Body of pancreas (tissue), 4 donors: ENCODE measurements around the gene HSPA12A. TPM values are rescaled to one million over a fixed set of nuclear protein-coding genes. Genes with fewer than 3 reads are reported as not detected.
A peak's percentile ranks its signal among the peaks of the same experiment; 100 is the strongest.

Experiments used
- ATAC-seq: fragments of 150-250 bp; one replicate; pipeline ENCODE4 v1.9.1; 2016
- DNase-seq, 4 donors: peaks; one replicate each; pipeline ENCODE4 v3.0.0-alpha.2; 2019
- H3K27ac ChIP-seq, 4 donors: fragments of 200-600 bp; sonication (generic); 1 replicate in 3 of 4; 2 replicates in 1 of 4; pipeline versions ENCODE4 v1.5.1 to v1.6.1; 2016 to 2019; ENCODE audit warnings: mild to moderate bottlenecking in 1 of 4, mixed read lengths in 1 of 4, moderate library complexity in 1 of 4
- H3K27me3 ChIP-seq, 2 donors: fragments of 200-600 bp; sonication (generic); one replicate each; pipeline ENCODE4 v1.6.0; 2016; ENCODE audit warnings: mild to moderate bottlenecking in 1 of 2
- H3K36me3 ChIP-seq, 2 donors: fragments of 200-600 bp; sonication (generic); replicated peaks in 1 of 2; 2 replicates each; pipeline ENCODE4 v1.5.1; 2016; ENCODE audit warnings: low read depth in 2 of 2; ENCODE audit not compliant: insufficient read depth in 1 of 2
- H3K4me1 ChIP-seq: fragments of 200-600 bp; sonication (generic); one replicate; pipeline ENCODE4 v1.6.0; 2016
- H3K4me3 ChIP-seq, 2 donors: fragments of 200-600 bp; sonication (generic); 1 replicate in 1 of 2; 2 replicates in 1 of 2; pipeline ENCODE4 v1.5.1; 2016 to 2019
- H3K9me3 ChIP-seq, 3 donors: fragments of 200-600 bp; sonication (generic); 1 replicate in 2 of 3; 2 replicates in 1 of 3; pipeline ENCODE4 v1.5.1; 2016
- CTCF ChIP-seq, 7 experiments: fragments of 450-650 bp in 4 of 7; fragments of 200-600 bp in 3 of 7; sonication (generic) in 3 of 7; IDR thresholded peaks; one replicate each; pipeline ENCODE4 v1.5.1; 2016 to 2019; ENCODE audit warnings: antibody characterized with exemption in 7 of 7
- POLR2A ChIP-seq, 3 donors: fragments of 450-650 bp; IDR thresholded peaks; one replicate each; pipeline ENCODE4 v1.6.1; 2016; ENCODE audit warnings: antibody characterized with exemption in 3 of 3, mild to moderate bottlenecking in 2 of 3
- WGBS, 2 donors: methylation state at CpG; one replicate each; pipeline ENCODE4 v1.1.5; 2017; 5-methylcytosine and 5-hydroxymethylcytosine counted together
- intact Hi-C: fragments of 100-400 bp; cut with DNase I; formaldehyde crosslinking; loops from one replicate; pipeline ENCODE4 v1.15.1; 2023
- total RNA-seq, 2 donors: library from RNA; depleted of rRNA; stranded (reverse); fragments of >200 nt; gene quantifications; one replicate each; pipeline ENCODE4 v1.1.0, GENCODE V29; 2016

HSPA12A gene
- total RNA-seq, 2 donors from 2014 or later = 8.3 to 22.7 TPM

GRCh38 chr10:116720668-116721546 lies 21.5 kb downstream of the HSPA12A start:
- ATAC-seq (no peak), DNase-seq (peak in 1 of 4 donors; percentile 21)
- no peak overlapping the region for H3K27ac ChIP-seq
- H3K4me1 ChIP-seq = peaks cover 14% of the 10 kb centered on the region
- H3K36me3 ChIP-seq = no peaks in the 10 kb centered on the region
- no peaks in the 10 kb centered on the region for H3K9me3 ChIP-seq
- TF ChIP-seq POLR2A (IDR thresholded peaks at IDR 0.05) (no peak), CTCF (IDR thresholded peaks at IDR 0.05) (no peak)
- intact Hi-C loops = no loop called here
- H3K4me3 ChIP-seq = no peak overlapping the region
- H3K27me3 ChIP-seq = no peaks in the 10 kb centered on the region
- 34 to 40% methylated on average over 7 of the region's 7 CpGs for WGBS, 2 donors

- 53 to 72% methylated on average over 4 to 7 of the region's 7 CpGs for WGBS, 2 donors
- no peaks in the 10 kb centered on the region for H3K9me3 ChIP-seq
- H3K4me1 ChIP-seq = peaks cover 14% of the 10 kb centered on the region
- intact Hi-C loops = no loop called here
- H3K4me3 ChIP-seq = no peak overlapping the region
- TF ChIP-seq POLR2A (IDR thresholded peaks at IDR 0.05) (no peak), CTCF (IDR thresholded peaks at IDR 0.05) (no peak)
- DNase-seq (peak in 2 of 4 donors; percentile 20 to 31), ATAC-seq (no peak)
- no peak overlapping the region for H3K27ac ChIP-seq
- no peaks in the 10 kb centered on the region for H3K27me3 ChIP-seq
- no peaks in the 10 kb centered on the region for H3K36me3 ChIP-seq
Measured at GRCh38 chr10:116720241-116720643, 22.1 kb downstream of the HSPA12A start.

- Histone ChIP-seq H3K4me1 (peaks cover 14% of the 10 kb centered on the region), H3K4me3 (no peak overlapping the region), H3K9me3 (no peaks in the 10 kb centered on the region), H3K36me3 (no peaks in the 10 kb centered on the region), H3K27ac (no peak overlapping the region), H3K27me3 (no peaks in the 10 kb centered on the region)
- ATAC-seq = no peak
- intact Hi-C loops = no loop called here
- no peak for DNase-seq
- WGBS, 2 donors = 87 to 95% methylated on average over 1 of the region's 1 CpG
- TF ChIP-seq POLR2A (IDR thresholded peaks at IDR 0.05) = no peak
- TF ChIP-seq CTCF (IDR thresholded peaks at IDR 0.05) = no peak
Measured at GRCh38 chr10:116719804-116720203, 22.6 kb downstream of the HSPA12A start.

- Histone ChIP-seq H3K4me3 (no peak overlapping the region), H3K27ac (no peak overlapping the region), H3K27me3 (no peaks in the 10 kb centered on the region), H3K36me3 (no peaks in the 10 kb centered on the region), H3K4me1 (peaks cover 14% of the 10 kb centered on the region), H3K9me3 (no peaks in the 10 kb centered on the region)
- ATAC-seq (no peak), DNase-seq (no peak)
- no peak for TF ChIP-seq CTCF (IDR thresholded peaks at IDR 0.05)
- no peak for TF ChIP-seq POLR2A (IDR thresholded peaks at IDR 0.05)
- WGBS, 2 donors = 63 to 80% methylated on average over 2 of the region's 2 CpGs
- intact Hi-C loops = no loop called here
Measured at GRCh38 chr10:116718058-116718457, 24.3 kb downstream of the HSPA12A start.

- Histone ChIP-seq H3K36me3 (no peaks in the 10 kb centered on the region), H3K4me1 (peaks cover 14% of the 10 kb centered on the region), H3K4me3 (no peak overlapping the region), H3K27ac (no peak overlapping the region), H3K27me3 (no peaks in the 10 kb centered on the region), H3K9me3 (no peaks in the 10 kb centered on the region)
- intact Hi-C loops = no loop called here
- no peak for DNase-seq
- 56 to 71% methylated on average over 4 of the region's 4 CpGs for WGBS, 2 donors
- ATAC-seq = no peak
- TF ChIP-seq CTCF (IDR thresholded peaks at IDR 0.05) = no peak
- TF ChIP-seq POLR2A (IDR thresholded peaks at IDR 0.05) = no peak
Measured at GRCh38 chr10:116716381-116716780, 26.0 kb downstream of the HSPA12A start.
